ENCODE measurements around the gene MCM10.
"Not testable (repeated sequence)": the region's sequence is repeated elsewhere in the genome, so short reads cannot be mapped to it uniquely, and the experiment has no call there.

Gene MCM10

GRCh38 chr10:13160934-13161856, at the start of gene MCM10:
Gene MCM10, plus strand, starts transcription at chr10:13161558. Its CDS starts 2,645 bp downstream, at chr10:13164203.
- peak; percentile 99 for DNase-seq

- DNase-seq = no peak
Observed at GRCh38 chr10:13113544-13113943, 47.8 kb upstream of the MCM10 start.

- no peak for DNase-seq
Observed at GRCh38 chr10:13115832-13116803, 45.2 kb upstream of the MCM10 start.

GRCh38 chr10:13117841-13118783, 43.2 kb upstream of the MCM10 start:
- no peak for DNase-seq

- DNase-seq = no peak
Observed at GRCh38 chr10:13118784-13119410, 42.5 kb upstream of the MCM10 start.

- DNase-seq = no peak
Observed at GRCh38 chr10:13120786-13121499, 40.4 kb upstream of the MCM10 start.

- no peak for DNase-seq
Observed at GRCh38 chr10:13121500-13121854, 39.9 kb upstream of the MCM10 start.

GRCh38 chr10:13136651-13137050, 24.7 kb upstream of the MCM10 start:
- no peak for DNase-seq

GRCh38 chr10:13139150-13139549, 22.2 kb upstream of the MCM10 start:
- DNase-seq = no peak

- no peak for DNase-seq
Observed at GRCh38 chr10:13139676-13140075, 21.7 kb upstream of the MCM10 start.

GRCh38 chr10:13140627-13141190, 20.6 kb upstream of the MCM10 start:
- no peak for DNase-seq

GRCh38 chr10:13143766-13144165, 17.6 kb upstream of the MCM10 start:
- no peak for DNase-seq

GRCh38 chr10:13144814-13145213, 16.5 kb upstream of the MCM10 start:
- no peak for DNase-seq

- DNase-seq = no peak
Observed at GRCh38 chr10:13146379-13146778, 15.0 kb upstream of the MCM10 start.

- no peak for DNase-seq
Observed at GRCh38 chr10:13147161-13147560, 14.2 kb upstream of the MCM10 start.

GRCh38 chr10:13152296-13152695, 9.1 kb upstream of the MCM10 start:
- DNase-seq = no peak

- not testable (repeated sequence) for DNase-seq
Observed at GRCh38 chr10:13155860-13156259, 5.5 kb upstream of the MCM10 start.

- peak; percentile 15 for DNase-seq
Observed at GRCh38 chr10:13158401-13158800, 3.0 kb upstream of the MCM10 start.

GRCh38 chr10:13161857-13162271, 506 bp downstream of the MCM10 start:
- no peak for DNase-seq

GRCh38 chr10:13163859-13164258, 2.5 kb downstream of the MCM10 start:
- DNase-seq = no peak

- DNase-seq = no peak
Observed at GRCh38 chr10:13165177-13165576, 3.8 kb downstream of the MCM10 start.
